Measurements from ENCODE around the gene DUXB. TPM values are rescaled to one million over a fixed set of nuclear protein-coding genes. Genes with fewer than 3 reads are reported as not detected.

The DUXB gene
- total RNA-seq, 4 donors from 2014 or later = not detected

- DNase-seq = no peak
- 82 to 91% methylated on average over 2 of the region's 2 CpGs for WGBS, 2 donors
- Histone ChIP-seq H3K4me1 (no peaks in the 10 kb centered on the region), H3K4me3 (replicated peaks in 1 of 3) (no peak overlapping the region), H3K27ac (no peak overlapping the region), H3K9me3 (no peaks in the 10 kb centered on the region), H3K27me3 (no peaks in the 10 kb centered on the region), H3K36me3 (no peaks in the 10 kb centered on the region)
- TF ChIP-seq CTCF (IDR thresholded peaks at IDR 0.05) = no peak
- no peak for TF ChIP-seq POLR2A (IDR thresholded peaks at IDR 0.05)
- intact Hi-C loops (cut with DNase I) = no loop called here
Observed at GRCh38 chr16:75702242-75702641, 981 bp upstream of the DUXB start.

DNA sequence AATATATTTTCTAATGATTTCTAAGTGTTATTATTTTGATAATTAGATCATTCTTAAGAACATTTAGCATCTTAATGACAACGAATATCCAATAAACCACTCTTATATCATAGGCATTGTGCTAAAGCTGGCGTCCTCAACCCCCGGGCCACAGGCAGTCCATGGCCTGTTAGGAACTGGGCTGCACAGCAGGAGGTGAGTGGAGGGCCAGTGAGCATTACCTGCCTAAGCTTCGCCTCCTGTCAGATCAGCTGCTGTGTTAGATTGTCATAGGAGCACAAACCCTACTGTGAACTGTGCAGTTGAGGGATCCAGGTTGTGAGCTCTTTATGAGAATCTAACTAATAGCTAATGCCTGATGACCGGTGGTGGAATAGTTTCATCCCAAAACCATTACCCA is 3.7 kb downstream of the DUXB start:
- no peak for TF ChIP-seq POLR2A (IDR thresholded peaks at IDR 0.05)
- TF ChIP-seq CTCF (IDR thresholded peaks at IDR 0.05) = no peak
- H3K9me3 ChIP-seq = no peaks in the 10 kb centered on the region
- H3K27me3 ChIP-seq = no peaks in the 10 kb centered on the region
- no peaks in the 10 kb centered on the region for H3K36me3 ChIP-seq
- intact Hi-C loops (cut with DNase I) = no loop called here
- no peak overlapping the region for H3K27ac ChIP-seq
- H3K4me1 ChIP-seq = no peaks in the 10 kb centered on the region
- 88 to 92% methylated on average over 5 of the region's 5 CpGs for WGBS, 2 donors
- no peak for DNase-seq
- no peak overlapping the region for H3K4me3 ChIP-seq (replicated peaks in 1 of 3)

DNA sequence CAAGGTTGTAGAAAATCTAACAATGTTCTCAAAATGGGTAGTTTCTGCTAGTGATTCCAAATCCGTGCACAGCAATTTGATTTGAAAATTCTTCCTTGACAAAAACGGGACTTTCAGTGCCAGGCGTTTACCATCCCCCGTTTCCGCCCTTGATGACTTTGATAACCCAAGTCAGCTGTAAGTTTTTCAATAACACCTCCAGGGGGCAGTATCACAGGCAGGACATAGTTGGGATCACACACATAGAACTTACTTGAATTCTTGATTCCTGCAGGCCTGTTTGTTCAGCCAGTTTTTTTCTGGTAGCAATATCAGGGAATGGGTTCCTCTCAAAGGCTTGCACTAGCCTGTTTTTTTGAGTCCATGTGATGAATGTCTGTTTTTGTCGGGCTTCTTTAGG is 5.6 kb downstream of the DUXB start:
- no peak for DNase-seq
- Histone ChIP-seq H3K4me1 (no peaks in the 10 kb centered on the region), H3K9me3 (no peaks in the 10 kb centered on the region), H3K36me3 (no peaks in the 10 kb centered on the region), H3K27me3 (no peaks in the 10 kb centered on the region), H3K27ac (no peak overlapping the region), H3K4me3 (replicated peaks in 1 of 3) (no peak overlapping the region)
- WGBS, 2 donors = 78 to 85% methylated on average over 6 of the region's 6 CpGs
- TF ChIP-seq POLR2A (IDR thresholded peaks at IDR 0.05) (no peak), CTCF (IDR thresholded peaks at IDR 0.05) (no peak)
- intact Hi-C loops (cut with DNase I) = no loop called here

- H3K9me3 ChIP-seq = no peaks in the 10 kb centered on the region
- H3K36me3 ChIP-seq = no peaks in the 10 kb centered on the region
- H3K27ac ChIP-seq = no peak overlapping the region
- H3K4me3 ChIP-seq (replicated peaks in 1 of 3) = no peak overlapping the region
- no peaks in the 10 kb centered on the region for H3K27me3 ChIP-seq
- TF ChIP-seq POLR2A (IDR thresholded peaks at IDR 0.05) (no peak), CTCF (IDR thresholded peaks at IDR 0.05) (no peak)
- intact Hi-C loops (cut with DNase I) = no loop called here
- no peaks in the 10 kb centered on the region for H3K4me1 ChIP-seq
- DNase-seq = no peak
Observed at GRCh38 chr16:75687361-75687760, 13.9 kb downstream of the DUXB start.

DNA sequence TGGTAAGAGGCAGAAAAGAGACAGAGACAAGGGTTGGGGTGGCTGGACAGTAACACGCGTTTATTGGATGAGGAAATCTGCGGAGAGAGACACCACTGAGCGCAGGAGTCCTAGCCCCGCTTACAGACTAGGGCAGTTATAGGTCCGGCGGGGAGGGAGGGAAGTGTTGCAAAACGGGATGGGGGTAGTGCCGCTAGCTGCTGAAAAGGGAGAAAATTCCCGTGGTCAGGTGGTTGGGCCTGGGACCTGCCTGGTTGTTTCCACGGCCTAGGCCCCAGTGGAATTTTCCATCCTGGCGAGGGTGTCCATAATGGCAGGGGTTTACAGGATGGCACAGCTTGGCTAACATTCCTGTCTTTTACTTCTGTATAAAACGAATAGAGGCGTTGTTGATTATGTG is 19.0 kb downstream of the DUXB start:
- H3K4me1 ChIP-seq = no peaks in the 10 kb centered on the region
- no peaks in the 10 kb centered on the region for H3K36me3 ChIP-seq
- 89 to 90% methylated on average over 14 of the region's 14 CpGs for WGBS, 2 donors
- intact Hi-C loops (cut with DNase I) = no loop called here
- H3K27me3 ChIP-seq = no peaks in the 10 kb centered on the region
- no peak overlapping the region for H3K4me3 ChIP-seq (replicated peaks in 1 of 3)
- no peak for TF ChIP-seq POLR2A (IDR thresholded peaks at IDR 0.05)
- no peak for TF ChIP-seq CTCF (IDR thresholded peaks at IDR 0.05)
- DNase-seq = no peak
- H3K9me3 ChIP-seq = no peaks in the 10 kb centered on the region
- no peak overlapping the region for H3K27ac ChIP-seq

All from thyroid gland (tissue), 4 donors.